Mammary epithelial cell (primary cell): Measurements from ENCODE around the gene UBE2N.

ENCODE experiments used
- CTCF ChIP-seq, 2 donors: IDR thresholded peaks in 1 of 2; conservative IDR thresholded peaks in 1 of 2; 2 replicates each; pipeline ENCODE4 v1.5.1; 2011 to 2012; ENCODE audit warnings: inconsistent platforms in 2 of 2, low read length in 2 of 2, mild to moderate bottlenecking in 2 of 2, control low read depth in 1 of 2, low read depth in 1 of 2; ENCODE audit not compliant: insufficient read depth in 1 of 2; ENCODE audit errors: extremely low read depth in 1 of 2
- EZH2 ChIP-seq: IDR thresholded peaks from 2 replicates; pipeline ENCODE4 v1.6.1; 2012; ENCODE audit warnings: low read length, inconsistent platforms, borderline replicate concordance

GRCh38 chr12:93361151-93361919, 80.4 kb downstream of the UBE2N start:
- TF ChIP-seq CTCF (conservative IDR thresholded peaks at IDR 0.05 in 1 of 2, IDR thresholded peaks at IDR 0.05 in 1 of 2; ENCODE audit: extremely low read depth in 1 of 2, insufficient read depth in 1 of 2, low read depth in 1 of 2, low read length in 2 of 2): no peak
- TF ChIP-seq EZH2: no peak
